Loucy (cell line): ENCODE results near the gene FGGY.
"Not testable (repeated sequence)": the region's sequence is repeated elsewhere in the genome, so short reads cannot be mapped to it uniquely, and the experiment has no call there.

Experiments
- H2AFZ ChIP-seq: fragments of 200-600 bp; sonication (generic); 2 replicates; pipeline ENCODE4 v1.6.0; 2016; ENCODE audit warnings: antibody characterized with exemption, mild to moderate bottlenecking, low read length, moderate library complexity
- H3F3A ChIP-seq: fragments of 200-600 bp; 2 replicates; pipeline ENCODE4 v1.6.0; 2016; ENCODE audit warnings: antibody characterized with exemption, low read depth, mild to moderate bottlenecking
- H3K27me3 ChIP-seq: fragments of 200-600 bp; sonication (generic); 2 replicates; pipeline ENCODE4 v1.6.1; 2014; ENCODE audit warnings: low read length, mild to moderate bottlenecking; ENCODE audit not compliant: insufficient read depth, poor library complexity, severe bottlenecking
- H3K36me3 ChIP-seq: fragments of 200-600 bp; sonication (generic); 2 replicates; pipeline ENCODE4 v1.6.1; 2016; ENCODE audit warnings: low read length; ENCODE audit not compliant: insufficient read depth
- H3K4me1 ChIP-seq: fragments of 200-600 bp; sonication (generic); 2 replicates; pipeline ENCODE4 v1.5.1; 2014; ENCODE audit warnings: low read length, mild to moderate bottlenecking; ENCODE audit not compliant: insufficient read depth, poor library complexity, severe bottlenecking
- H3K4me2 ChIP-seq: fragments of 200-600 bp; sonication (generic); 2 replicates; pipeline ENCODE4 v1.6.0; 2014; ENCODE audit warnings: antibody characterized with exemption, low read length, low read depth, mild to moderate bottlenecking; ENCODE audit not compliant: poor library complexity, severe bottlenecking
- H3K4me3 ChIP-seq: fragments of 200-600 bp; sonication (generic); 2 replicates; pipeline ENCODE4 v1.5.1; 2014; ENCODE audit warnings: low read length, mild to moderate bottlenecking, mixed read lengths; ENCODE audit not compliant: poor library complexity, severe bottlenecking
- H3K79me2 ChIP-seq: fragments of 200-600 bp; sonication (generic); 2 replicates; pipeline ENCODE4 v1.6.1; 2014; ENCODE audit warnings: low read length; ENCODE audit not compliant: insufficient read depth
- H3K9ac ChIP-seq: fragments of 200-600 bp; sonication (generic); 2 replicates; pipeline ENCODE4 v1.6.0; 2014; ENCODE audit warnings: mild to moderate bottlenecking, low read depth, low read length, moderate library complexity; ENCODE audit not compliant: poor library complexity, severe bottlenecking
- H3K9me2 ChIP-seq: fragments of 200-600 bp; sonication (generic); replicated peaks from 2 replicates; pipeline ENCODE4 v1.6.1; 2016; ENCODE audit warnings: low read depth, low read length, mixed read lengths
- H3K9me3 ChIP-seq: fragments of 200-600 bp; sonication (generic); 2 replicates; pipeline ENCODE4 v1.6.1; 2014; ENCODE audit warnings: mild to moderate bottlenecking, antibody characterized with exemption, low read length, low read depth; ENCODE audit not compliant: insufficient read depth
- H4K20me1 ChIP-seq: fragments of 200-600 bp; sonication (generic); 2 replicates; pipeline ENCODE4 v1.6.0; 2014; ENCODE audit warnings: antibody characterized with exemption, low read length, mild to moderate bottlenecking; ENCODE audit not compliant: insufficient read depth, poor library complexity, severe bottlenecking
- EZH2phosphoT487 ChIP-seq: fragments of 200-600 bp; IDR thresholded peaks from 2 replicates; pipeline ENCODE4 v1.6.1; 2018; ENCODE audit warnings: antibody characterized with exemption, mild to moderate bottlenecking, moderate library complexity, borderline replicate concordance
- TF ChIP-seq, protein P1 (sequence below): fragments of 200-600 bp; sonication (generic); conservative IDR thresholded peaks from 2 replicates; pipeline ENCODE4 v1.5.1; 2014; ENCODE audit warnings: mild to moderate bottlenecking, antibody characterized with exemption, low read length

The FGGY gene

DNA sequence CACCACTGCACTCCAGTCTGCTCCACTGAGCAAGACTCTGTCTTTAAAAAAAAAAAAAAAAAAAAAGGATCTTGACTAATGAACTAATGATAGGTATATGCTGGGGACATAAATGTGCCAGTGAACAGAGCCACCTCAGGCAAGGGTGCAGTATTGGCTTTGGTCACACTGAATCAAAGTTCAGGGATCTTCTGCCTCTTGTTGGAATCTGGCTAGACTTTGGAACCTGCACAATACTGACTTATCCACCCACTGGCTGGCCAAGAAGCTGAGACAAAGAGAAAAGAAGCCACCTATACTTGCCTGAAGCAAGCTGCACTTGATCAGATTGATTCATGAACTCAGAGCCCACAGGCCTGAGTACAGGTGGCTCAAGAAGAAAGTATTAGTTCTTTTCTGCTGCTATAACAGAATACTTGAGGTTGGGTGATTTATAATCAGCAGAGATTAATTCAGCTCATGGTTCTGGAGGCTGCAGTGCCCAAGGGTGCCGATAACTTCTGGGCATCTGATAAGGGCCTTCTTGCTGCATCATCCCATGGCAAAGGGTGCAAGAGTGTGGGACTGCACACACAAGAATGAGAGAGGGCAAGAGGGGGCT is 172.0 kb downstream of the FGGY start:
- Histone ChIP-seq H3K36me3 (no peaks in the 10 kb centered on the region), H3K9ac (no peak overlapping the region), H3K4me1 (peaks cover under 1% of the 10 kb centered on the region), H4K20me1 (no peaks in the 10 kb centered on the region), H3K9me2 (no peaks in the 10 kb centered on the region), H3K4me2 (no peak overlapping the region), H3K79me2 (no peaks in the 10 kb centered on the region), H3K4me3 (no peak overlapping the region), H3K9me3 (no peaks in the 10 kb centered on the region; the same call in 1 of the 2 replicates), H3K27me3 (no peaks in the 10 kb centered on the region), H2AFZ (no peak overlapping the region), H3F3A (no peaks in the 10 kb centered on the region)
- TF ChIP-seq, protein P1, sequence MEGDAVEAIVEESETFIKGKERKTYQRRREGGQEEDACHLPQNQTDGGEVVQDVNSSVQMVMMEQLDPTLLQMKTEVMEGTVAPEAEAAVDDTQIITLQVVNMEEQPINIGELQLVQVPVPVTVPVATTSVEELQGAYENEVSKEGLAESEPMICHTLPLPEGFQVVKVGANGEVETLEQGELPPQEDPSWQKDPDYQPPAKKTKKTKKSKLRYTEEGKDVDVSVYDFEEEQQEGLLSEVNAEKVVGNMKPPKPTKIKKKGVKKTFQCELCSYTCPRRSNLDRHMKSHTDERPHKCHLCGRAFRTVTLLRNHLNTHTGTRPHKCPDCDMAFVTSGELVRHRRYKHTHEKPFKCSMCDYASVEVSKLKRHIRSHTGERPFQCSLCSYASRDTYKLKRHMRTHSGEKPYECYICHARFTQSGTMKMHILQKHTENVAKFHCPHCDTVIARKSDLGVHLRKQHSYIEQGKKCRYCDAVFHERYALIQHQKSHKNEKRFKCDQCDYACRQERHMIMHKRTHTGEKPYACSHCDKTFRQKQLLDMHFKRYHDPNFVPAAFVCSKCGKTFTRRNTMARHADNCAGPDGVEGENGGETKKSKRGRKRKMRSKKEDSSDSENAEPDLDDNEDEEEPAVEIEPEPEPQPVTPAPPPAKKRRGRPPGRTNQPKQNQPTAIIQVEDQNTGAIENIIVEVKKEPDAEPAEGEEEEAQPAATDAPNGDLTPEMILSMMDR = no peak
- TF ChIP-seq EZH2phosphoT487 = no peak

DNA sequence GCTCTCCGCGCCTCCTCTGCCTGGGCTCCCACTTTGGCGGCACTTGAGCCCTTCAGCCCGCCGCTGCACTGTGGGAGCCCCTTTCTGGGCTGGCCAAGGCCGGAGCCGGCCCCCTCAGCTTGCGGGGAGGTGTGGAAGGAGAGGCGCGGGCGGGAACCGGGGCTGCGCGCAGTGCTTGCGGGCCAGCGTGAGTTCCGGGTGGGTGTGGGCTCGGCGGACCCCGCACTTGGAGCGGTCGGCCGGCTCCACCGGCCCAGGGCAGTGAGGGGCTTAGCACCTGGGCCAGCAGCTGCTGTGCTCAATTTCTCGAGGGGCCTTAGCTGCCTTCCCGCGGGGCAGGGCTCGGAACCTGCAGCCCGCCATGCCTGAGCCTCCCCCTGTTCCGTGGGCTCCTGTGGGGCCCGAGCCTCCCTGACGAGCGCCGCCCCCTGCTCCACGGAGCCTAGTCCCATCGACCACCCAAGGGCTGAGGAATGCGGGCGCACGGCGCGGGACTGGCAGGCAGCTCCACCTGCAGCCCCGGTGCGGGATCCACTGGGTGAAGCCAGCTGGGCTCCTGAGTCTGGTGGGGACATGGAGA is 175.2 kb downstream of the FGGY start:
- H3K9me2 ChIP-seq, H3K79me2 ChIP-seq, H3K27me3 ChIP-seq, H3K4me3 ChIP-seq, H4K20me1 ChIP-seq, H3F3A ChIP-seq, H3K9ac ChIP-seq, H3K9me3 ChIP-seq, H3K4me2 ChIP-seq, H3K36me3 ChIP-seq, H2AFZ ChIP-seq: not testable (repeated sequence)
- H3K4me1 ChIP-seq = peaks cover 26% of the 10 kb centered on the region

DNA sequence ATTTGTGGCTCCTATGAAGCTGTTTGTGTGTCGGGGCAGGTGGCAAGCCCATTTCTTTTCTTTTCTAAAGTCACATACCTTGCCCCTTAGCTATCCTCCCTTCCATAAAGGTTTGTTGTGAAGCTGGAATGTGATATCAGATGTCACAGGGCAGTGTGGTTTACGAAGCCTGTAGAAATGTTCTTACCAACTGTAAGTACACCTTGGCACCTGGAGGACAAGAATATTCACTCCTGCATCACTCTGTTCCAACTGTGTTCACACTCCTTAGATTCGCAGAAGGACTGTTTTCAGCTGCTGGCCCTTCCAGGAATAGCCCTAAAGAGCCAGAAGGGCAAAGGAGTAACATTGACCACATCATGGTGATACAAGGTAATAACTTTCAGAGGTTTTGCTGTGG is 176.9 kb downstream of the FGGY start:
- Histone ChIP-seq H3F3A (no peaks in the 10 kb centered on the region), H3K9me3 (no peaks in the 10 kb centered on the region; the same call in 1 of the 2 replicates), H3K9ac (no peak overlapping the region), H3K27me3 (no peaks in the 10 kb centered on the region), H4K20me1 (no peaks in the 10 kb centered on the region), H3K9me2 (no peaks in the 10 kb centered on the region), H2AFZ (no peak overlapping the region), H3K4me1 (peaks cover 41% of the 10 kb centered on the region), H3K4me3 (no peak overlapping the region), H3K4me2 (no peak overlapping the region), H3K79me2 (no peaks in the 10 kb centered on the region), H3K36me3 (no peaks in the 10 kb centered on the region)
- TF ChIP-seq, protein P1 = no peak
- no peak for TF ChIP-seq EZH2phosphoT487

DNA sequence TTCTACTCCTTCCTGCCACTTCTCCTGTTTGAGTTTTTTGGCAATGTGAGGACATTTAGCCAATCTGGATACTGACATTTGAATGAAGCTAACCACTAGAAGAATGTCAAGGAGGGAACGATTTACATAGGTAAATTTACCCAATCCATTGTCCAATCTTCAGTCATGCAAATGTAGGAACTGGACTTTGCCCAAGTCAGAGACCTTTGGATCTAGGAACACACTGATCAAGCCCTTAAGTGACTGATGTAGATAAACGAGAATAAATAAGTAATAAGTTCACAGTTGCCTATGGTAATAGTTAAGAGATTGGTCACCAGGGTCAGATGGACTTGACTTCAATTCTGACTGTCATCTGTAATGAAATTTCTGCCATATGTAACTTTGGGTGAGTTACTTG is 177.6 kb downstream of the FGGY start:
- Histone ChIP-seq H3K79me2 (no peaks in the 10 kb centered on the region), H3K4me2 (no peak overlapping the region), H3K9me3 (no peaks in the 10 kb centered on the region), H3K9ac (no peak overlapping the region), H3F3A (no peaks in the 10 kb centered on the region), H3K4me1 (peaks cover 48% of the 10 kb centered on the region), H3K27me3 (no peaks in the 10 kb centered on the region), H3K9me2 (no peaks in the 10 kb centered on the region), H2AFZ (no peak overlapping the region), H3K36me3 (no peaks in the 10 kb centered on the region), H3K4me3 (no peak overlapping the region), H4K20me1 (no peaks in the 10 kb centered on the region)
- TF ChIP-seq EZH2phosphoT487 = no peak
- TF ChIP-seq, protein P1 = no peak
